Neural crest cell (in vitro differentiated cells): ENCODE measurements around the gene MT1F. TPM values are rescaled to one million over a fixed set of nuclear protein-coding genes. Genes with fewer than 3 reads are reported as not detected.

ENCODE experiments used
- DNase-seq: peaks from one replicate; pipeline ENCODE4 v3.0.0; 2021; ENCODE audit warnings: low read depth, mixed read lengths, low spot score
- H3K27ac Mint-ChIP-seq: one replicate; pipeline ENCODE4 v1.8.0; 2021; ENCODE audit warnings: mild to moderate bottlenecking, mixed read lengths; ENCODE audit not compliant: unreplicated experiment
- H3K27me3 Mint-ChIP-seq: 2 replicates; pipeline ENCODE4 v1.8.0; 2021; ENCODE audit warnings: low read depth, mild to moderate bottlenecking, mixed read lengths
- H3K36me3 Mint-ChIP-seq: 2 replicates; pipeline ENCODE4 v1.8.0; 2021; ENCODE audit warnings: low read depth, mild to moderate bottlenecking, mixed read lengths
- H3K4me1 Mint-ChIP-seq: 2 replicates; pipeline ENCODE4 v1.8.0; 2021; ENCODE audit warnings: mixed read lengths
- H3K4me3 Mint-ChIP-seq: one replicate; pipeline ENCODE4 v1.8.0; 2021; ENCODE audit warnings: mild to moderate bottlenecking, mixed read lengths
- H3K9me3 Mint-ChIP-seq: 2 replicates; pipeline ENCODE4 v1.8.0; 2021; ENCODE audit warnings: mixed read lengths
- total RNA-seq: library from RNA; stranded (reverse); gene quantifications from 2 replicates; pipeline ENCODE4 v1.2.1, GENCODE V29; 2021
- TF ChIP-seq, protein P1 (sequence below): fragments of 200-600 bp; sonication (generic); conservative IDR thresholded peaks from 2 replicates; pipeline ENCODE4 v1.5.0; 2021; ENCODE audit warnings: antibody characterized with exemption, mild to moderate bottlenecking

Gene MT1F
- total RNA-seq, 1 donor from 2014 or later = 1.5 TPM

DNA sequence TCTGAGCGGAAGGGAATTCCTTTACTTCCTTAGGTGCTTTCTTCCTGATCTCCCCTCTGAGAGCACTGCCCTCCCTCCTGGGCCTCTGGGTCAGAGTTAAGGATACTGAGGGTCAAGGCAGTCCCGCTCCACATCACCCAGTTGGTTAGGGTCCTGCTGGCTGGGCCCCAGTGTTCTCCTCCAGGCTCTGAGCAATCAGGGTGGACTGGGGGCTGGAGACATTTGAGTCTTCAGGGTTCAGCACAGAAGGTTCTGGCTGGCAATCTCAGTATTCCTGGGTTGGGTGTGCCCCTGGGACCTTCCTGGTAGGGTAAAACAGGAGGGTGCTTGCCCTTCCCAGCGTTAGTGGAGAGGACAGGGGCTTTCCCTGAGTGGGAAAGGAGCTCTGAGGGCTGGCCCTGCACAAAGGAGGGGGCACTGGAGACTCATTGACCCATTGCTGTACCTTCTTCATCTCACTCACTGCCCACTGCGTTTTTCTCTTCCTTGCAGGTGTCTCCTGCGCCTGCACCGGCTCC is 24.9 kb upstream of the MT1F start:
- Mint-ChIP-seq H3K36me3 (no peaks in the 10 kb centered on the region), H3K4me3 (peak overlapping the region; percentile 36), H3K27me3 (peaks cover 97% of the 10 kb centered on the region), H3K9me3 (no peaks in the 10 kb centered on the region), H3K4me1 (peaks cover 7% of the 10 kb centered on the region), H3K27ac (no peak overlapping the region)
- DNase-seq = no peak
- TF ChIP-seq, protein P1, sequence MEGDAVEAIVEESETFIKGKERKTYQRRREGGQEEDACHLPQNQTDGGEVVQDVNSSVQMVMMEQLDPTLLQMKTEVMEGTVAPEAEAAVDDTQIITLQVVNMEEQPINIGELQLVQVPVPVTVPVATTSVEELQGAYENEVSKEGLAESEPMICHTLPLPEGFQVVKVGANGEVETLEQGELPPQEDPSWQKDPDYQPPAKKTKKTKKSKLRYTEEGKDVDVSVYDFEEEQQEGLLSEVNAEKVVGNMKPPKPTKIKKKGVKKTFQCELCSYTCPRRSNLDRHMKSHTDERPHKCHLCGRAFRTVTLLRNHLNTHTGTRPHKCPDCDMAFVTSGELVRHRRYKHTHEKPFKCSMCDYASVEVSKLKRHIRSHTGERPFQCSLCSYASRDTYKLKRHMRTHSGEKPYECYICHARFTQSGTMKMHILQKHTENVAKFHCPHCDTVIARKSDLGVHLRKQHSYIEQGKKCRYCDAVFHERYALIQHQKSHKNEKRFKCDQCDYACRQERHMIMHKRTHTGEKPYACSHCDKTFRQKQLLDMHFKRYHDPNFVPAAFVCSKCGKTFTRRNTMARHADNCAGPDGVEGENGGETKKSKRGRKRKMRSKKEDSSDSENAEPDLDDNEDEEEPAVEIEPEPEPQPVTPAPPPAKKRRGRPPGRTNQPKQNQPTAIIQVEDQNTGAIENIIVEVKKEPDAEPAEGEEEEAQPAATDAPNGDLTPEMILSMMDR = no peak

DNA sequence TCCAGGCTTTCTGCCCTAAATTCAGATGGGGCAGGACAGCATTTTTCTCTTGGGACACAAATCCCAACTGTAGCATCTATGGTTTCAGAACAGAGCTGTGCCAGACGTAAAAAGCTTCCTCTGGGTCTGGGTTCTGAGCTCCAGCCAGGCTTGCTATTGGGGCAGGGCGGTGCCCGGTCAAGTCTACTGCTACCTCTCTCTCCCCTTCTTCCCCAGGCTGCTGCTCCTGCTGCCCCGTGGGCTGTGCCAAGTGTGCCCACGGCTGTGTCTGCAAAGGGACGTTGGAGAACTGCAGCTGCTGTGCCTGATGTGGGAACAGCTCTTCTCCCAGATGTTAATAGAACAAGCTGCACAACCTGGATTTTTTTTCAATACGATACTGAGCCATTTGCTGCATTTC is 24.2 kb upstream of the MT1F start:
- Mint-ChIP-seq H3K36me3 (no peaks in the 10 kb centered on the region), H3K9me3 (no peaks in the 10 kb centered on the region)

DNA sequence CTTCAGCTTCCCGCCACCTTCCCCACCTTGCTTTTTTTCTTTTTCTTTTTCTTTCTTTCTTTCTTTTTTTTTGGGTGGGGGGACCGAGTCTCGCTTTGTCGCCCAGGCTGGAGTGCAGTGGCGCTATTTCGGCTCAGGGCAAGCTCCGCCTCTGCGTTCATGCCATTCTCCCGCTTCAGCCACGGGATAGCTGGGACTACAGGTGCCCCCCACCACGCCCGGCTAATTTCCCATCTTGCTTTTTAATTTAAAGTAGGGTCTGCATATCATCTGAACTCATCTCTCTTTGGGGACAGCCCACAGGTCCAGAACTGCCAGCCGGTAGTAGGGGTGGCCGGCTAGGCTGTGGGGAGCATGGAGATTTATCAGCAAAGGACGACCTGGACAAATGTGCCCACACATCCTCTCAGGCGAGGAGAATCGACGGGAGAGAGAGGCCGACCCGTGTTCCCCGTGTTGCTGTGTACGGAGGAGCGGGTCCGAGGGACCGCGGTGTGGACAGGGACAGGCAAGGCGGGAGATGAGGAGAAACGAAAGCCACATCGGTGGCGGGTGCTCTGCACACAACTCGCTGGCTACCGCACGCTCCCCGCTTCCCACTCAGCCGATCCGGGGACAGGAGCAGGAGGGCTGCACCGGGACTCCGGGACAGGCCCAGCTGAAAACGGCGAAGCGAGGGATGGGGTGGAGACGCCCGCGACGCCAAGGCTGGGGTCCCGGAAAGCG is 22.9 kb upstream of the MT1F start:
- Mint-ChIP-seq H3K27me3 (peaks cover 99% of the 10 kb centered on the region), H3K4me1 (peaks cover 10% of the 10 kb centered on the region), H3K4me3 (no peak overlapping the region), H3K27ac (no peak overlapping the region), H3K9me3 (no peaks in the 10 kb centered on the region), H3K36me3 (no peaks in the 10 kb centered on the region)
- no peak for DNase-seq
- TF ChIP-seq, protein P1 = no peak

More for the DNA sequence above, 24.2 kb upstream of the MT1F start:
- no peak for DNase-seq
- no peak overlapping the region for H3K4me3 Mint-ChIP-seq
- no peak overlapping the region for H3K27ac Mint-ChIP-seq
- TF ChIP-seq, protein P1 = no peak
- H3K4me1 Mint-ChIP-seq = peaks cover 10% of the 10 kb centered on the region
- peaks cover 99% of the 10 kb centered on the region for H3K27me3 Mint-ChIP-seq

DNA sequence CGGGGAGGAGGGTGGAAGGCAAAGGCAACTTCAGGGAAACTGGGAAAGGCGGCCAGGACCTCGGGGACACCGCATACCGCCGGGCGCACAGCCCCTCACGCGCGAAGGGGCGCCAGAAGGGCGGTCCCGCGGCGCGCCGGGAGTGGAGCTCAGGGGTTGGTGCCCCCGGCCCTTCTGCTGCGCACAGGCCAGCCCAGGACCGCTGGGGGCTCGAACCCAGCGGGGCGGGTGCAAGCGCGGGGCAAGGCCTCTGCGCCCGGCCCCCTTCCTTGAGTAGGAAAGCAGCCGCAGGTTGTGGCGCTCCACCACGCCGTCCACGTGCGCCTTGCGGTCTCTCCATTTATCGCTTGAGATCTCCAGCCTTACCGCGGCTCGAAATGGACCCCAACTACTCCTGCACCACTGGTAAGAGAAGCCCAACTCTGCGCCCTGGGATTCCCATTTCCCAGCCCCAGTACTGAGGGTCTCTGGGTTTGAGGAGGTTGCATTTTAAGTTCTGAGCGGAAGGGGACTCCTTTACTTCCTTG is 22.3 kb upstream of the MT1F start:
- no peak overlapping the region for H3K4me3 Mint-ChIP-seq
- no peaks in the 10 kb centered on the region for H3K9me3 Mint-ChIP-seq

DNA sequence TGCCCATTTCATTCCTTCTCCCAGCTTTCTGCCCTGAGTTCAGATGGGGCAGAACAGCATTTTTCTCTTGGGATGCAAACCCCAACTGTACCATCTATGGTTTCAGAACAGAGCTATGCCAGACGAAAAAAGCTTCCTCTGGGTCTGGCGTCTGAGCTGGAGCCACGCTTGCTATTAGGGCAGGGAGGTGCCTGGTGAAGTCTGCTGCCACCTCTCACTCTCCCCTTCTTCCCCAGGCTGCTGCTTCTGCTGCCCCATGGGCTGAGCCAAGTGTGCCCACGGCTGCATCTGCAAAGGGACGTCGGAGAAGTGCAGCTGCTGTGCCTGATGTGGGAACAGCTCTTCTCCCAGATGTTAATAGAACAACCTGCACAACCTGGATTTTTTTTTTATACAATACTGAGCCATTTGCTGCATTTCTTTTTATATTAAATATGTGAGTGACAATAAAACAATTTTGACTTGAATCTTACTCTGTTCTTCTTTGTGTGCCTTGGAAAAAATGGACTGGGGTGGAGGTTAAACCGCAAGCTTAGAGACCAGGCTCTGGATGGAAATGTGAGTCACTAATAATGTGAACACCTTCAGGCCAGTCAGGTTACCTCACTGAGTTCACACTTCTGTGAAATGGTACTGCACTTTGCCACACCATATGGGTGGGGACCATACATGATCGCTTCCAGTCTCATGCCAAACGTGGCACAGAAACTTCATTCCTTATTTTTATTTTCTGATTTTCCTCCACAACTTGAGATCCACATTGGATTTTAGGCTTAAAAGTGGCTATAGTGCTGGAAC is 20.9 kb upstream of the MT1F start:
- H3K27me3 Mint-ChIP-seq = peaks cover 99% of the 10 kb centered on the region
- H3K9me3 Mint-ChIP-seq = no peaks in the 10 kb centered on the region
- no peak overlapping the region for H3K27ac Mint-ChIP-seq
- TF ChIP-seq, protein P1 = no peak
- H3K36me3 Mint-ChIP-seq = no peaks in the 10 kb centered on the region
- peaks cover 10% of the 10 kb centered on the region for H3K4me1 Mint-ChIP-seq
- H3K4me3 Mint-ChIP-seq = no peak overlapping the region
- DNase-seq = no peak

More for the DNA sequence above, 22.3 kb upstream of the MT1F start:
- no peak for DNase-seq
- Mint-ChIP-seq H3K36me3 (no peaks in the 10 kb centered on the region), H3K27ac (no peak overlapping the region), H3K27me3 (peaks cover 99% of the 10 kb centered on the region), H3K4me1 (peaks cover 10% of the 10 kb centered on the region)
- TF ChIP-seq, protein P1 = no peak
